Mesodermal cell (in vitro differentiated cells): Measurements from ENCODE around the gene ZNF286A.
"Not testable (repeated sequence)": the region's sequence is repeated elsewhere in the genome, so short reads cannot be mapped to it uniquely, and the experiment has no call there.

Experiments used
- H3K27ac ChIP-seq: 2 replicates; pipeline ENCODE4 v1.7.0; 2013; ENCODE audit warnings: mild to moderate bottlenecking, low read depth, low read length, moderate library complexity; ENCODE audit not compliant: severe bottlenecking
- H3K36me3 ChIP-seq: 2 replicates; pipeline ENCODE4 v1.7.1; 2013; ENCODE audit warnings: mild to moderate bottlenecking, low read length, moderate library complexity; ENCODE audit not compliant: control insufficient read depth, insufficient read depth
- H3K4me1 ChIP-seq: one replicate; pipeline ENCODE4 v1.7.1; 2013; ENCODE audit warnings: mild to moderate bottlenecking, low read length; ENCODE audit not compliant: insufficient read depth, control insufficient read depth, poor library complexity, severe bottlenecking
- H3K4me3 ChIP-seq: 2 replicates; pipeline ENCODE4 v1.7.0; 2013; ENCODE audit warnings: low read length, control low read depth, mild to moderate bottlenecking; ENCODE audit not compliant: insufficient read depth, poor library complexity, severe bottlenecking; ENCODE audit errors: extremely low read depth
- H3K9me3 ChIP-seq: 2 replicates; pipeline ENCODE4 v1.7.1; 2013; ENCODE audit warnings: mild to moderate bottlenecking, low read length, moderate library complexity; ENCODE audit not compliant: control insufficient read depth
- WGBS, 2 experiments: methylation state at CpG; one replicate each; pipeline ENCODE4 v1.1.5; 2013; ENCODE audit warnings: missing lambda C conversion rate in 2 of 2; ENCODE audit not compliant: insufficient coverage in 2 of 2; 5-methylcytosine and 5-hydroxymethylcytosine counted together

ZNF286A gene

DNA sequence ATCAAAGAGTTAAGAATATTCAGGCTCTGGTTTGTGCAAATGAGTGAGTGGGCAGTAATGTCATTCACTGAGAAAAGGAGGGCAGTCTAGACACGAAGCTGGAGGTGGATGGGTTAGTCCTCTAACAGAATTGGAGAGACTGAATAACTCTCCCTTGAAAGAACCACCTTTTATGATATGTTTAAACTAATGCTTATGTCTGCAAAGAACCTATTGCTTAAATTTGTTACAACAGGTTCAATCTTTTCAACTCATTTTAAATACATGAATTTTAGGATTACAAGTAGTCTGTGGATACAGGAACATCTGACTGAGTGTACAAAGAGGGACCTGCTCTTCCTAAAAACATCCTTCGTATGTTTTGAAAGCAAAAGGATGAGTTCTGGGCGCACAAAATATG lies 585 bp upstream of the ZNF286A start:
- H3K4me3 ChIP-seq, result peak overlapping the region; percentile 49
- H3K27ac ChIP-seq, H3K4me1 ChIP-seq, H3K9me3 ChIP-seq: not testable (repeated sequence)
- WGBS, 2 experiments, result no CpG with 5 or more reads among the region's 3 CpGs
- H3K36me3 ChIP-seq, result peaks cover 27% of the 10 kb centered on the region

DNA sequence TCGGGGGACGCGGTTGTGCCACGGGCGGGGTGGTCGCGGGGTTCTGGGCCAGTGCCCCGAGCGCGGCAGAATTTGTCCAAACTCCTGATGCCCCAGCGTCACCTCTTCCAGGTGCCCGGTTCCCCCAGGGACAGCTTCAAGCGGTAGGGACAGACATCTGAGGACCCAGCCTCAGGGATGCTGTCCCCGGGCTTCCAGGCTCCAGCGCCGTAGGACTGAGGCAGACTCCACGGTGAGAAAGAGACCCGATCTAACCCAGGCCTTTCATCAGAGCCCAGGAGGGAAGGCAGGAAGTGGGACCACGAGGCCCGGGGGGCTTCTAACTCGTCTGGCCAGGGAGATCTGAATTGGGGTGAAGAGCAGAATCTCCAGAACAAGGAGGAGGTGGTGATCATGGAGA lies 385 bp downstream of the ZNF286A start:
- WGBS, 2 experiments, result no CpG with 5 or more reads among the region's 21 CpGs
- H3K9me3 ChIP-seq, H3K27ac ChIP-seq, H3K4me1 ChIP-seq: not testable (repeated sequence)
- H3K36me3 ChIP-seq, result peaks cover 37% of the 10 kb centered on the region
- peak overlapping the region; percentile 49 for H3K4me3 ChIP-seq

DNA sequence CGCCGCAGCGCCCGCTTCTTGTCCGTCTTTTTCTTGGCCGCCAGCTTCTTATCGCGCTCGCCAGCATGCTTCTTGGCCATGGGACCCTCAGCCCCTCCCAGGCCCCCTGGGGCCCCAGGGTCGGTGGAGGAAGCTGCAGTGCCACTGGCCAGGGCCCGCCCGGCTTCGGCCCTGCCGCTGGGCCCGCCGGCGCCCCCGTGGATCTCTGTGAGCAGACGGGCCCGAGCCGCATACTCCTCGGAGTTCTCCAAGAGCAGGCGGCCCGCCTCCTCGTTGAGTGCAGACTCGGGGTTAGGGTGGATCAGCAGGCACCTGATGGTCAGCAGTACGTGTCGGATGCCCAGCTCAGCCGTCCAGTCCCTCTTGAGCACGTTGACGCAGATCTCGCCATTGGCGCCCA lies 4.7 kb downstream of the ZNF286A start:
- H3K4me3 ChIP-seq, H3K4me1 ChIP-seq, H3K27ac ChIP-seq: not testable (repeated sequence)
- WGBS, 2 experiments, result 97 to 98% methylated on average over 14 to 16 of the region's 33 CpGs
- peaks cover 74% of the 10 kb centered on the region for H3K36me3 ChIP-seq
- H3K9me3 ChIP-seq, result peaks cover 29% of the 10 kb centered on the region

DNA sequence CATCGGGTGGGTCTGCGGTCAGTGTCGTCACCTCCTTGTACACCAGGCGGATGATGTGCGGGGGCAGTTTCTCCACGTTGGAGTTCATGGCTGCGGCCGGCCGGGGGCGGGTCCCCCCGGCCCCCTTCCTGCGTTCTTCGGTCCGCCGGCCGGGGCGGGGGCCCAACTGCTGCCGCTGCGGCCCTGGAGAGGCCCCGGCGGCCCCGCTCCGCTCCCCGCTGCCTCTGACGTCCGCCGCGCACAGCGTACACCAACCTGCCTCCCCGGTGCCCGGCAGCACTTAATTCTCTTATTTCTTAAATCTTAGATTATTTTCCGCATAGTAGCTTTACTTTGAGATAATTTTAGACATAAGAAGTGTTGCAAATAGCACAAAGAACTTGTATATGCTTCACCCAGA lies 5.3 kb downstream of the ZNF286A start:
- H3K36me3 ChIP-seq, result peaks cover 75% of the 10 kb centered on the region
- not testable (repeated sequence) for H3K27ac ChIP-seq, H3K4me3 ChIP-seq, H3K4me1 ChIP-seq
- 95 to 97% methylated on average over 13 to 24 of the region's 32 CpGs for WGBS, 2 experiments
- H3K9me3 ChIP-seq, result peaks cover 29% of the 10 kb centered on the region

DNA sequence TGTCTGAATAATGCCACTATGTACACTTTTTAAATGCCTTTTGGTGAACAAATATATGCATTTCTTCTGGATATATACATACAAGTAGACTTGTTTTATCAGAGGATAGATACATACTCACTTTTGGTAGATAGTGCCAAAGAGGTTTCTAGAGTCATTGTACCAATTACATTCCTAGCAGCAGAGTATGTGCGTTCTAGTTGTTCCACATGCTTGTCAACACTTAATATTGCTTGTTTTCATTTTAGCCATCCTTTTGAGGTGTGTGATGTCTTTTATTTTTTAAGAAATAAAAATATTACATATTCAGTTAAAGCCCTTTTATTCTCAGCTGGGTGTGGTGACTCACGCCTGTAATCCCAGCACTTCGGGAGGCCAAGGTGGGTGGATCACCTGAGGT lies 9.3 kb downstream of the ZNF286A start:
- no CpG with 5 or more reads among the region's 3 CpGs for WGBS, 2 experiments
- not testable (repeated sequence) for H3K27ac ChIP-seq, H3K4me1 ChIP-seq, H3K4me3 ChIP-seq
- Histone ChIP-seq H3K36me3 (peaks cover 76% of the 10 kb centered on the region), H3K9me3 (peaks cover 31% of the 10 kb centered on the region)

DNA sequence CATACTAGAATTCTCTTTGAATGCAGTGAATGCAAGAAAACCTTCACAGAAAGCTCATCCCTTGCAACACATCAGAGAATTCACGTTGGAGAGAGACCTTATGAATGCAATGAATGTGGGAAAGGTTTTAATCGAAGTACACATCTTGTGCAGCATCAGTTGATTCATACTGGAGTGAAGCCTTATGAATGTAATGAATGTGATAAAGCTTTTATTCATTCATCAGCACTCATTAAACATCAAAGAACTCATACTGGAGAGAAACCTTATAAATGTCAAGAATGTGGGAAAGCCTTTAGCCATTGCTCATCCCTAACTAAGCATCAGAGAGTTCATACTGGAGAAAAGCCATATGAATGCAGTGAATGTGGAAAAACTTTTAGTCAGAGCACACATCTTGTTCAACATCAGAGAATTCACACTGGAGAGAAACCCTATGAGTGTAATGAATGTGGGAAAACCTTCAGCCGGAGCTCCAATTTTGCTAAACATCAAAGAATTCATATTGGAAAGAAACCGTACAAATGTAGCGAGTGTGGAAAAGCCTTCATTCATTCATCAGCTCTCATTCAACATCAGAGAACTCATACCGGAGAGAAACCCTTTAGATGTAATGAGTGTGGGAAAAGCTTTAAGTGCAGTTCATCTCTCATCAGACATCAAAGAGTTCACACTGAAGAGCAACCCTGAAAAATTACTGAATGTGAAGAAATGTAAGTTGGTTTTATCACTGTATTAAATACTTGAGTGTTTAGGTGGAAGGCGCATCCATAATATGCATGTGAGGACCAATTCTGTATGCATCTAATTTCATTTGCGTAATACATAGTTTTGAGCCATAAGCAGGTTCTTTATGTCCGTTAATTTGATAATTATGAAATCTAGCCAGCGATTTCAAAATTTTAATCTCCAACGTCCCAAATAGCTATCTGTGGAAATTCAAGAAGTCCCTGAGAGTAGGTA lies 17.3 kb downstream of the ZNF286A start:
- Histone ChIP-seq H3K36me3 (peaks cover 56% of the 10 kb centered on the region), H3K9me3 (peaks cover 32% of the 10 kb centered on the region)
- not testable (repeated sequence) for H3K4me3 ChIP-seq, H3K4me1 ChIP-seq, H3K27ac ChIP-seq
- WGBS, 2 experiments, result 87 to 100% methylated on average over 1 to 3 of the region's 11 CpGs

DNA sequence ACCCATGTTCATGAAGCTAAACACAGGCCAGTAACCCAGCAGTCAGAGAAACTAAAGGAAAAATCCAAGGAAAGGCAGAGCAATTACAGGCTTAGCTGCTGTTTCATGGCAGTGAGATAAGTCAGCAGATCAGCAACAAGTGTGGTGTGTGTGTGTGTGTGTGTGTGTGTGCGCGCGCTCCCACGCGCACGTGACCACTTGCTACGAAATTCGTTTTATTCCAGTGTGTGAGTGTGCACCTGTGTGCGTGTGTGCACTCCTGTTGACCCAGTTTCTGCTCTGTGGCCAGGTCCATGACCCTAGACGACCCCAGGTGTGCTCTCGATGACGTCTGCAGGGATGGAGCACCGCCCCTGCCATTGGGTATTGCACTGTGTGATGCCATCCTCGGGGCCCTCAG lies 31.0 kb downstream of the ZNF286A start:
- not testable (repeated sequence) for H3K36me3 ChIP-seq, H3K4me1 ChIP-seq, H3K9me3 ChIP-seq, H3K27ac ChIP-seq, H3K4me3 ChIP-seq
- no CpG with 5 or more reads among the region's 14 CpGs for WGBS, 2 experiments

DNA sequence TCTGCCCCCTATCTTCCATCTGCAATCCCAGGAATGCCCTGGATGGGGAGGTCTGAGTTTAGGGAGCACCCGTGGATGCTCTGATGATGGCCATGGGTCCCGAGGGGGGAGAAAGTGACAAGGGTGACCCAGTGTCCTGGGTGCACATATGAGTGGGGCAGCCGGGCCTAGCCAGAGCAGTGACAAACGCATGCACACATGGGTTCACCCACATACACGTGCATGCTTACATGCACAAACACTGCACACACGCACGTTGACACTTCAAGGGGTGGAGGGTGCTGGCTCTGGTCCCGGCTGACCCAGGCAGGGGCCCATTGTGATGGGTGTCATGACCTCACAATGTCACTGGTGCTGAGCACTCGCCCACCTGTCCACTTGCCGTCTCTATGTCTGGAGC lies 32.3 kb downstream of the ZNF286A start, which contains the start of gene TBC1D26:
TSS of gene TBC1D26 (plus strand) at position 384 of the 400 bp plus-strand sequence. CDS start 3,066 bp downstream, outside the sequence.
- whole genome bisulfite sequencing, 2 experiments, result 84 to 100% methylated on average over 2 to 6 of the region's 10 CpGs
- not testable (repeated sequence) for H3K36me3 ChIP-seq, H3K9me3 ChIP-seq, H3K27ac ChIP-seq, H3K4me1 ChIP-seq, H3K4me3 ChIP-seq

DNA sequence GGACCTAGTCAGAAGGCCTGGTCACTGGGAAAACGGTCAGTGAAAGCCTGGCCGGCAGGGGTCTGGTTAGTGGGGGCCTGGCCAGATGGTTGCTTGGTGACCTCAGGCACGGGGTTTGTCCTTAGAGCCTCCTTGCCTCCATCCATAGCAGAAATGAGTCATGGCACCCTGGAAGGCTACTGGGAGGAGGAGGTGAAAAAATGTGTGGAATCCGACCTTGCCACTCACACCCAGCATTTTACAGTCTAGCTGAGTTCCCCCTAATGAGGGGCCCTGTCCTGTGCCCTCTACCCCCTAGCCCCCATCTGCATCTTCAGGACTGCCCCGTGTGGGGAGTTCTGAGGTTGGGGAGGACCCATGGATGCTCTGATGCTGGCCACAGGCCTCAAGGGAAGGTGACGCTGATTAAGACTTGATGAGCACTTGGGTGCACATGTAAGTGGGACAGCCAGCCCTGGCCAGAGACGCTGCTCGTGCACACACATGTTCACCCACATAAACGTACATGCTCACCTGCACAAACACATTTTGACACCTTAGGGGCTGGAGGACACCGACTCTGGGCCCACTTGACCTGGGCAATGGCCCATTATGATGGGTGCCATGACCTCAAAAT lies 33.7 kb downstream of the ZNF286A start:
- H3K4me3 ChIP-seq, H3K4me1 ChIP-seq, H3K27ac ChIP-seq, H3K9me3 ChIP-seq, H3K36me3 ChIP-seq: not testable (repeated sequence)
- WGBS, 2 experiments, result 100% methylated on average over 1 of the region's 10 CpGs; no CpG with 5 or more reads in 1 of the 2 experiments

DNA sequence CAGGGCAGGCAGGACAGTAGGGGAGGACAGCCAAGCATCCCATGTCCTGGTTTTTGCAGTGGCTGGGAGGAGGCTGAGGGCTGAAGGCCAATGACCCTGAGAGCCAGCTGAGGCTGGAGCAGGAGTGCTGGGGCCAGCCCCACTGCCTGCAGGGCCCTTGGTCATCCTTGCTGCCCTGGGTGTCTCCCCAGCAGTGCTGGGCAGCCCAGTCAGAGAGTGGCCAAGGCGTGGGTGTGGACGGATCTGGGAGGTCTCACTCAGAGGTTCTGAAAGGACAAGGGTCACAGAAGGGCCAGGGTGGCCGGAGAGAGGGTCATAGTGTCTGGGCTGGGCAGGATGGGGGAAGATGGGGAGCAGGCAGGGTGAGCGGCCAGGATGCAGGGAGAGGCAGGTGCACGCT lies 37.0 kb downstream of the ZNF286A start:
- WGBS, 2 experiments, result 58 to 80% methylated on average over 2 of the region's 5 CpGs

DNA sequence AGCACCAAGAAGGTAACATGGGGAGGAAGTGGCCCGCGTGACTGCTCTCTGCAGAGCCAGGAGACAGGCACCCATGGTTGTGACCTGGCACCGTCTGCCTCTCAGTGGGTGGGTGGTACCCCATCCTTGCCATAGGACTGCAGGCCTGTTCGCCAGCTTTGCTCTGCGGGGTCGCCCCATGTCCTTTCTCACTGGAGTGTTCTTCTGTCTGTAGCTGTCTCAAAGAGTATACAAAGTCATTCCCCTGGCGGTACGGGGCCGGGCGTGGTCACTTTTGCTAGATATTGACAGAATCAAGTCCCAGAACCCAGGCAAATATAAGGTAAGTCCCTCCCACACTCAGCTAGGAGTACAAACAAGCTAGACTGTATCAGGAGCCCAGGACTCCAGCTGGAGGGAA lies 38.5 kb downstream of the ZNF286A start:
- Histone ChIP-seq H3K4me3 (no peak overlapping the region), H3K9me3 (no peaks in the 10 kb centered on the region), H3K4me1 (no peaks in the 10 kb centered on the region), H3K36me3 (no peaks in the 10 kb centered on the region), H3K27ac (no peak overlapping the region)
- WGBS, 2 experiments, result 87 to 97% methylated on average over 6 to 10 of the region's 10 CpGs

More for the DNA sequence above, 37.0 kb downstream of the ZNF286A start:
- not testable (repeated sequence) for H3K4me1 ChIP-seq, H3K27ac ChIP-seq, H3K4me3 ChIP-seq, H3K36me3 ChIP-seq, H3K9me3 ChIP-seq
